HG03457 (cell line): ENCODE results near the gene ARL6IP4.

ENCODE experiments used
- ATAC-seq: cut with Tn5 transposase; IDR thresholded peaks from one replicate; pipeline ENCODE4 v1.9.1; 2021; ENCODE audit warnings: moderate number of reproducible peaks; ENCODE audit not compliant: unreplicated experiment

Gene ARL6IP4

DNA sequence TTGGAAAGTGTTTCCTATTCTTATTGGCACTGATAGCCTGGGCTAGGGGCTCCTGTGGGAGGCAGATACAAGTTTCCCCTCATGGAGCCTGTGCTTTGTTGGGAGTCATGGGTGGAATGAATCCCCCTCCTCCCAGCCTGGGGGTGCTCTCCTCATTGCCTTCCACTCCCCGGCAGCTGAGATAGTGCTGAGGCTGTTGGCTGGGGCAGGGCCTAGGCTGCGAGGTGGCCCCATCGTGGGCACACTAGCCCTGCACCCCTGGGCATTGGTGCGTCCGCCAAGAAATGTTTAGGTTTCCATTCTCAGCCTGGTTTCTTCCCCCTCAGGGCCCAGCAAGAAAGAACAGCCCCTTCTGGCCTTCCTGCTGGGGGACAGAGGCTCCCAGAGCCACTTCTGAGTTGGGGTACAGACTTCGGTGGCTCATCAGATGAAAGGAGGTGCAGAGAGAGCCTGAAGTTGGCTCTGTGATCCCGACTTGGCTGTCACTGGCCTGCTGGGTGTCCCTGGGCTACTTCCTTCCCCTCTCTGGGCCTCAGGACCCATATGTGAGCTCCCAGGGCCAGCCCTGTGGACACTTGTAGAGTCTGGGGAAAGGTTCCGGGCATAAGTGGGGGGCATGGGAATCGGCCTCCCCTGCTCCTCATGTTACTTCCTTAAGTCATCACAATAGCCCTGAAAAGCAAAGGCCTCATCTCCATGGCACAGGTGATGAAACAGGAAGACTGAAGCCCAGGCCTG is 2.7 kb upstream of the ARL6IP4 start:
- ATAC-seq, result no peak

DNA sequence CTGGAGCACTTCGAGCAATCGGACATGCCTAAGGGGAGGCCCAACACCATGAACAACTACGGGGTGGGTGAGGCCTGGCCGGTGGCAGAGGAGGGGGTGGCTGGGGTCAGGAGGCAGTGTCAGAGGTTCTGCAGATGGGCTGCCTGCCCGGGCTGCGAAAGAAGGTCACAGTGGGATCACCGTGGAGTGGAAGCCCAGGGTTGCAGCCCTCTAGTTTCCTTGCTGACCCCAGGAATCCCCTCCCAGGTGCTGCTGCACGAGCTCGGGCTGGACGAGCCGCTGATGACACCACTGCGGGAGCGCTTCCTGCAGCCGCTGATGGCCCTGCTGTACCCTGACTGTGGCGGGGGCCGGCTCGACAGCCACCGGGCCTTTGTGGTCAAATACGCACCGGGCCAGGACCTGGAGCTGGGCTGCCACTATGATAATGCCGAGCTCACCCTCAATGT is 1.9 kb upstream of the ARL6IP4 start:
- ATAC-seq, result no peak

DNA sequence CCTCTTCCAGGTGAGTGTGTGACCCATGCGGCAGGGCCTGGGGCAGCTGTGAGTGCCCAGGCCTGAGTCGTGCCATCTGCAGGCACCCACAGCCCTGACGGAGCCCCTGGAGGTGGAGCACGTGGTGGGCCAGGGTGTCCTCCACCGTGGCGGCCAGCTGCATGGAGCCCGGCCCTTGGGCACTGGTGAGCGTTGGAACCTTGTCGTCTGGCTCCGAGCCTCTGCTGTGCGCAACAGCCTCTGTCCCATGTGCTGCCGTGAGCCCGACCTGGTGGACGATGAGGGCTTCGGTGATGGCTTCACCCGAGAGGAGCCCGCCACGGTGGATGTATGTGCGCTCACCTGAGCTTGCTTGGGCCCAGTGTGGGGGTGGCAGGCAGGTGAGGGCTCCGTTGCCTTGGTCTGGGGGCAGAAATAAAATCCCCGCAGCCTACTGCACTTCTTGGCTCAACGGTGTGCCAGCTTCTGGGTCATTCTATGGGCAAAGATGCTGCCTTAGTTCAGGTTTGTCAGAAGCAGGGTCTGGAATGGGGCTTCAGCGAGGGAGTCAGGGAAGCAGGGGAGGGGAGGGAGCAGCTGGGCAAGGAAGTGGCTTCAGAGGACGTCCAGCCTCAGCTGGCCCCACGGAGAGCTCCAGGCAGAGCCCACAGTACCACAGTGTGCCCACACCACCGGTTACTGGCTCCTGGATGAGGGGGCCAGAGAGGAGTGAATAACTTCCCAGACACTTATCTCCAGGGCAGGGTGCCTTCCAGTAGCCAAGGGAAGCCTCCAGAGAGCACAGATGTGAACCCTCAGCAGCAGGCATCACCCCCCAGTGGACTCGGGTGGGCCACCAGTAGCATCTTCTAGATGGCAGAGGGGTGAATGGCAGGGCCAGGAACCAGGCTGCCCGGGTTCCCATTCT is 1.2 kb upstream of the ARL6IP4 start:
- no peak for ATAC-seq

DNA sequence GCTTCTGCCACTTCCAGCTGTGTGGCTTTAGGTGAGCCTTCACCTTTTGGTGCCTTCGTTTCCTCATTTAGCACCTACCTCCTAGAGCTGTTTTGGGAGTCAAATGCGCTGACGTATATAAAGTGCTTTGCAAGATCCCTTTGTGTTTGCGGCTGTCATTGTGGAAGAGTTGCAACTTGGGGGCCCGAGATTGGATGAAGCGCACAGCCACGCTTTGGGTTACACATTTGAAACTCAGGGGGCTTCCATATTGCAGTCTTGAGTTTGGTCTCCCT is 636 bp upstream of the ARL6IP4 start:
- no peak for ATAC-seq

DNA sequence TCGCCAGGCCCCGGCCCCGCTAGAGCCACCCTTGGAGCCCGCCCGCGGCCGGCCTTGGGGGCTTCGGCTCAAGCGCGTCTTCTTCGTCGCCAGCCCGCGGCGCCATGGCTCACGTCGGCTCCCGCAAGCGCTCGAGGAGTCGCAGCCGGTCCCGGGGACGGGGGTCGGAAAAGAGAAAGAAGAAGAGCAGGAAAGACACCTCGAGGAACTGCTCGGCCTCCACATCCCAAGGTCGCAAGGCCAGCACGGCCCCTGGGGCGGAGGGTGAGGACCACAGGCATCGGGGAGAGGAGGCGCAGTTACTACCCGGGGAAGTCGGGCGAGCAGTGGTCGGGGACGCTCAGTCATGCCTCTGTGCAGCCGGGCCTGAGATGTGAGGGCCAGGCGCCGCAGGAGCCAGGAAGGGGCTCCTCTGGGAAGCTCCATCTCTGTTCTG is 573 bp downstream of the ARL6IP4 start:
- no peak for ATAC-seq

DNA sequence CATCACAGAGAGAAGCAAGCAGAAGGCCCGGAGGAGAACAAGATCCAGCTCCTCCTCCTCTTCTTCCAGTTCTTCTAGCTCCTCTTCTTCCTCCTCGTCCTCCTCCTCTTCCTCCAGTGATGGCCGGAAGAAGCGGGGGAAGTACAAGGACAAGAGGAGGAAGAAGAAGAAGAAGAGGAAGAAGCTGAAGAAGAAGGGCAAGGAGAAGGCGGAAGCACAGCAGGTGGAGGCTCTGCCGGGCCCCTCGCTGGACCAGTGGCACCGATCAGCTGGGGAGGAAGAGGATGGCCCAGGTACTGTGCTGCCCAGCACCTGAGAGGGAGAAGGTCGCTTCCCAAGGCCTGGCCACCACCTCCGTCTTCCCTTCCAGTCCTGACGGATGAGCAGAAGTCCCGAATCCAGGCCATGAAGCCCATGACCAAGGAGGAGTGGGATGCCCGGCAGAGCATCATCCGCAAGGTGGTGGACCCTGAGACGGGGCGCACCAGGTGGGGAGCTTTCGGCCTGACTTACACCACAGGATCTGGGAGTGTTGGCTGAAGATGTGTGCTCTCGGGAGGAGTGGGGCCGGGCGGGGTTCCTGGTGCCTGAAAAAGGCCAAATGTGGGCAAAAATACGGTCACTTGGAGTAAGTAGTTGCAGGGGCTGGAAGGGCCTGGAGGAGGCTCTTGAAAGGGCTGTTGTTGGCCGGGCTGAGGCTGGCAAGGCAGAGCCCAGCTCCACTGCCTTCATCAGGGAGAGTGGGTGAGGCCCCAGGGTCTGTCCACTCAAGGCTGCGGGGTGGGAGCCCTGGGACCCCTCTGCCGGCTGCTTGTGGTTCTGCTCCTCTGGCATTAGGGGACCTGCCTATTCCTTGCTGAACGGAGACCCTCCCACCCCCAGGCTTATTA is 1.4 kb downstream of the ARL6IP4 start:
- ATAC-seq, result no peak

DNA sequence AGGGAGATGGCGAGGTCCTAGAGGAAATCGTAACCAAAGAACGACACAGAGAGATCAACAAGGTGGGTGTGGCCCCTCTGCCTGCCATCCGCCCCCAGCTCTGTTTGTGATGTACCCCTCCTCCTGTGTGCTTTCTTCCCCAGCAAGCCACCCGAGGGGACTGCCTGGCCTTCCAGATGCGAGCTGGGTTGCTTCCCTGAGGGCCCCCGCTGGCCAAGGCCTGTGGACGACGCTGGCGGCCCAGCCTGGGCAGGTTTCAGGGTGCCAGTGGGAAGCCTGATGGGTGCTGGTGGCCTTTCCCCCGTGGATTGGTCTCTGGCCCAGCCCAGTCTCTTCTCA is 2.0 kb downstream of the ARL6IP4 start:
- ATAC-seq, result no peak

DNA sequence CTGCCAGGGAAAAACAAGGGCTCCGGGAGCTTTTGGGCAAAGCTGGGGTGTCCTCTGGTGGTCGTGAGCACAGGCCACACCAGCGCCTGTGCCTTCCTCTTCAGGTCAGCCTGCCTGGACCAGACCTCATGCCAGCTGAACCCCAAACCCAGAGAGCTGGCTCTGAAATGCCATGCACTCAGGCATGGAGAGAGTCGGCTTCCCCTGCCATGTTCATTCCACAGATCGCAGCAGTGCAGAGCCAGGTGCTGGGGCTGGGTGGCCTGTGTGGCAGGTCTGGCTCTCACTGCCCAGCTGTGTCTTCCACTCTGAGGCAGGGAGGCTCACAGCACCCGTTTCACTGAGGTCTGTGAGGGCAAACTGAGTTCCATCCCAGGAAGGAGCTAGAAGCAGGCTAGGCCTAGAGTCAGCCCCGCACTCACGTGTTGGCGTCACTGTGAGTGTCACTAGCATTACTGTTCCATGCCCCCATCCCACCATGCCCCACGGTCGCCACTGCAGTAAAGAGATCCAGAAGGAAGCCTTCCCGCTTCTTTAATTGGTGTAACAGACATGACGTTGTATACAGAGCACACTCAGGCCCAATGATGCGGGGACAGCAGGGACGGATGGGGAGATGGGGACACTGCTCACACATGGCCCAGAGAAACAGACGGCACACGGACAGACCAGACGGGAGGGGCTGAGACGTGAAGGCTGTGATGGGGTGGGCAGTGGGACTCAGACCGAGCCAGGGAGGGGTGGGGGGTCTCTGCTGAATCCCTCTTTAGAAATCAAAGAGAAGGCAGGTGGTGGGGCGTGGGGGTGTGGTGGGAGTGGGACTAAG is 2.7 kb downstream of the ARL6IP4 start:
- ATAC-seq, result no peak

DNA sequence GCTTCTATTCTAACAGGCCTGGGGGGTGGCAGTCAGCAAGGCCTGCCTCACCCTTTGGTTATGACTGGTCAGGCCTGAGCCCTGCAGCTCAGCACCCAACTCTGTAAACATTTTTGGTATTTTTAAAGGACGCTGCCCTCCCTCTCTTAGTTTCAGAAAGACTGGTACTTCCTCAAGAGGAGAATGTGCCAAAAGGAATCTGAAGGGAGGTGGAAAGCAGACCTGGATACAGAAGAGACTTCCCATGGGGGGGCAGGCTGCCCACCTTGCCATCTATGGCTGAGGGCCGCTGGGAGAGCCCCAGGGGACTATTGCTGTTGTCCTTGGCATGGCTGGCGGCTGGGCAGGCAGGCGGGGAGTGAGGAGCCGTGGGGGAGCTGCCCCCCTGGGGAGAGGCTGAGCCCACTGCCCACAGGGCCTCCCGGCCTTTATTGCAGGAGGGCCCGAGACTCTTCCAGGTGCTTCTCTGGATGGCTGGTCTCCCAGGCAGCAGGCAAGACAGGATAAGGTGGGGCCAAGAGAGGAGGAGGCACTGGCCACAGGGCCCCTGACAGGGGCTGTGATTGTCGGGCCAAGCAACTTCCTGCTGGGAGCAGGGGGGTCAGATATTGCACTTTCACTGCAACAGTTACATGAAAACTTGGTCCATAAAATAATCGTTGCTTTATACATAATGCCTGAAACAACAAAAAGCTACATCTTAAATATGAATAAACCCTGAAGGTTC is 3.5 kb downstream of the ARL6IP4 start:
- ATAC-seq, result no peak

DNA sequence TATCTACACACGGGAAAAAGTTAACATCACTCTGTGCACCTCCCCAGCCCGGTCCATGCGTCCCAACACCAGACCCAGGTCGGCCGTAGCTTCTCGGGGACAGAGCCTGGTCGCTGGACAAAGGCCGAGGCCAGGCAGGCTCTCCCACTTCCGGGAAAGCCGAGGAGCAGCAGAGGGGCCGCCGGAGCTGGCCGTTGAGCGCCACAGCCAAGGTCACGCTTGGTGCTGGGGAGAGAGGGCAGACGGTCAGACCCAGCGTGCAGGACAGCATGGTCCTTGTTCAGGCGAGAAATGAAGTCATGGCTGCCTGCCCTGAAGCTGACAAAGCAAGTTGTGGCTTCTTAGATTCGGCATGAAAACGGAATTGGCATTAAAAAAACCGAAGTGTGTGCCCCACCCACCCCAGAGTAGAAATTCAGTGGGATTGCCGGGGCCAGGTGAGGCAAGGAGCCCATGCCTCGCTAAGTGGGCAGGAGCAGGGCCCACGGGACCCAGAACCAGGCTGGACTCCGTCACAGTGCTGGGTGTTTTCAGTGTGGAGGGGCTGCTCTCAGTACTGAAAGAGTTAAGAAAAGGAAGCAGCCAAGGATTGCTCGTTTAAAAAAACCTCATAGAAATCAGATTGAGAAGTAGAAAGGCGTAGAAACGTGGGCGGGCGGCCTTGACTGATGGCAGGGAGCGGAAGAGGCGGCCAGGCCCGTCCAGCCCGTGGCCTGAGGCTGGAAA is 4.3 kb downstream of the ARL6IP4 start:
- no peak for ATAC-seq

DNA sequence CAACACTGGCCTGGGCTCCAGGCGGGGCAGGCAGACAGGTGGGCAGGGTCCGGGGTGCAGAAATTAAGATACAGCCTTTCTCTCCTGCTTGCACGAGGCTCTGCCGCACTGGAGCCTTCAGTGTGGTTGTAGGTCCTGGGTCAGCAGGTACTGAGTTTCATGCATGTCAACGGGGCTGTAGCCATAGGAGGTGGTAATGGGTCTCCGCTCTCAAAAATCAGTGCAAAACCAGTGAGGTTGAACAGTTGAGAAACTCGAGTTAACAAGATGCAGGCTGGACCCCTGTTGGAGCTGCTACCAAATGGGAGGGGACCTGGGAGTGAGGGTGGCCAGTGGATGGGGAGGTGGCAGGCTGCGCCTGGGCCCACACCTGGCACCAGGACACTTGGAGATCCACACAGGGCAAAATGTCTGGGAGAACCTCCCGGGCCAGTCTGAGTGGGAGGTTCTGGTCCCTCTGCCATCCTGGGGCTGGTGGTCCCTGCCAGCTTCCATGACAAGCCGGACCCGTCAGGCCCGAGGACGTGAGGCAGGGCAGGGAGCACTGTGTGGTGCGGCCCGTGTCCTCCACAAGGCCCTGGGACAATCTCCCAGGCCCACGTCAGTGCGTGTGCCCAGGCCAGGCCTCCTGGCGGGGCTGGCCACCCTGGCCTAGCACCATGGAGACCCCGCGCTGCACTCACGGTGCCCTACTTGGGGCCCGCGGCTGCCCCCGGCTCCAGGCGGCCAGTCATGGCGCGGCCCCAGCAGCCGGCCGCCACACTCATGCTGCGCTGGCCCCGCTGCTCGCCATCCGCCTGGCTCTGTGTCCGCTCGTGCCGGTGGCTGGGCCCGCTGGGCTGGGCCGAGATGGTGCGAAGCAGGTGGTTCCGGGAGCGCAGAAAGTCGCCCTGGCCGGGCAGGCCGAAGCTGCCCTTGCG is 5.1 kb downstream of the ARL6IP4 start:
- ATAC-seq, result no peak

DNA sequence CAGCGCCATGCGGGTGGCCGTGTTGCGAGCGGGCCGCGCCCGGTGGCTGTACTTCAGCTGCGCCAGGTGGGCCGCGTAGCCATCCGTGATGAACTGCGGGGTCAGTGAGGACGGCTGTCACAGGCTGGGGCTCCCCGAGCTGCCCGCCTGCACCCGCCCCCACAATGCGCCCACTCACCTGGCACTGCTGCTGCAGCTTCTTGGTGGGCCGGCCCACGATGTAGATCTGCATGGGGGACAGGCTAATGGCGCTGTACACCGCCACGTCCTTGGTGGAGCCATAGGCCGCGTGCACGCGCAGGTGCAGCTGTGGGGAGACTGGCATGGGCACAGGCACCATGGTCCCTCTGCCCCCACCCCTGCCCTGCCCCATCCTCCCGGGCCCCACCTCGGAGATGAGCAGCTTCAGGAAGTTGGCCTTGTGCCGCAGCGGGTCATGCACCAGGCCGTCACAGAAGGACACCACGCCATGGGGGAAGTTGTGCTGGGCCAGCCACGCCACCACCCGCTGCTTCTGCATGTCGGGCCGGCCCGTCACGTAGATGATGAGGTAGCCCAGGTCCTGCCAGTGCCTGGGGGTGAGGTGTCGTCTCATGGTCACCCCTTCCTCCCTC is 5.9 kb downstream of the ARL6IP4 start:
- no peak for ATAC-seq

DNA sequence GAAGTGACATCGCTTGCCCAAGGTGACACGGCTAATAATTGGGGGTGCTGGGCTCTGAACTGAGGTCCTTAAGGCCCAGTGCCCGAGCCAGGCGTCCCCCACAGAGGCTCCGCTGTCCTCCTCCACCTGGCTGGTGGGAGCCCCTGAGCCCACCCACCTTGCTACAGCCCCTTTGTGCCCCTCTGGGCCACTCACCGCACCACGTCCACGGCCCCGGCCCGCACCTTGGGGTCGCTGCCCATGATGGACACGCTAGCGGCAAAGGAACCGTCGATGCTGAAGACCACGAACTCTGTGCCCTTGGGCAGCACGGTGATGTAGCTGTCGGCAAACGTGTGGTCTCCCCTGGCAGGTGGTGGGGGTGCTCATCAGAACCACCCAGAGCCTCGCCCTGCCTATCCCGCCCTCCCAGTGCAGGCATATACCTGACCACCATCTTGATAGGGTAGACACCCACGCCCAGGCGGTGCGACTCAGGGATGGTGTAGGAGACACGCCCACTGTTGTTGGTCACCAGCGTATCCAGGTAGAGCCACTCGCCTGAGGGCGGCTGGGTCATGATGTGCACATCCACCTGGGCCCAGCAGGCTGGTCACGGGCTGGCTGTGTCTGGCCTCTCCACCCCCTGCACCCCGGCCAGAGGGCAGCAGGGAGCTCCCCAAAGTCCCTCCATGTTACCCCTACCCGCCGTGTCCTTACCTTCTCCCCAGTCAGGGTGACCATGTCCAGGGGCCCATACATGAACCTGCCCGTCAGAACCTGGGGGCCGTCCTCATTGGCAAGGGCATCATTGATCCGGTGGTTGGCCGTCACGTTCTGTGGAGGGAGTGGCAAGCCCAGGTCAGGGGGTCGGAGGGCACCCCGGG is 6.8 kb downstream of the ARL6IP4 start:
- ATAC-seq, result no peak

DNA sequence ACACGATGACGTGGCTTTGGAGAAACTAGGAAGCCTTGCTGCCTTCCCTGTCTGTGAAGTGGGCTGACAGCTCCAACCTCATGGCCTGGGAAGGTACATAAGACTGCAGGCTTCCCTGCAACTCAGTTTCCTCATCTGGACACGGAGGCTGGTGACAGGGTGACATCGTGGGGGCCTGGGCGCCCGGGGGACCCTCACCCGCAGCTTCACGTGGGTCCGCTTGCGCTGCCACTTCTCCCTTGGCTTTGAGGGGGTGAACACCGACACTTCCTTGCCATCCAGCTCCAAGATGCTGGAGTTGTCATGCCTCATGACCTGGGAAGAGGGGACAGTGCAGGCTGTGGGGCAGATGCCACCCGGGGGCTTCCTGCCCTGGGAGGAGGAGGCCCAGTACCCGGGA is 7.6 kb downstream of the ARL6IP4 start:
- ATAC-seq, result no peak

DNA sequence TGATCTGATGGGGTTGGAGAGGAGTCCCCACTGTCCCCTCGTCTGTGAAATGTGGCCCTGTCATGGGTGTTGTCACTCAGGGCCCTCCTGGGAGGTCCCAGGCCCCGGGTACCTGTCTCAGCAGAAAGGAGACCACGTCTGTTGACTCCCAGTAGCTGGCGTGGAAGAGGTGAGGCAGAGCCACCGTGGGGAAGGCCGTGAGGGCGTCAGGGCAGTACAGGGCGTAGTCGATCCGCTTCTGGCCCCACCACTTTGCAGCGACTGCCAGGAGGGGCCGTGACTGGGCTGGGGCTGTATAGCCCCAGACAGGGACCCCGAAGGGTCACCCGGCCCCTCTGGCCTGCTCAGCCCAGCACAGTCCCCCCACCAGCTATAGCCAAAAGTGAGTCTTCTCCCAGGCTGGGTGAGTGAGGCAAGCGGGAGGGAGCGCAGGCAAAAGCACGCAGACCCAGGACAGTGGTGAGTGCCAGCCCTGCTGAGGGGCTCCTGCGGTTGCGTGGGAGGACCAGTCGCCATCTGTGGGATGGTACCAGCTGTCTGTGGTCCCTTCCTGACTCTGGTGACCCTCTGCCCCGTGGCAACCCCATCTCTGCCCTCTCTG is 8.2 kb downstream of the ARL6IP4 start:
- ATAC-seq, result no peak

DNA sequence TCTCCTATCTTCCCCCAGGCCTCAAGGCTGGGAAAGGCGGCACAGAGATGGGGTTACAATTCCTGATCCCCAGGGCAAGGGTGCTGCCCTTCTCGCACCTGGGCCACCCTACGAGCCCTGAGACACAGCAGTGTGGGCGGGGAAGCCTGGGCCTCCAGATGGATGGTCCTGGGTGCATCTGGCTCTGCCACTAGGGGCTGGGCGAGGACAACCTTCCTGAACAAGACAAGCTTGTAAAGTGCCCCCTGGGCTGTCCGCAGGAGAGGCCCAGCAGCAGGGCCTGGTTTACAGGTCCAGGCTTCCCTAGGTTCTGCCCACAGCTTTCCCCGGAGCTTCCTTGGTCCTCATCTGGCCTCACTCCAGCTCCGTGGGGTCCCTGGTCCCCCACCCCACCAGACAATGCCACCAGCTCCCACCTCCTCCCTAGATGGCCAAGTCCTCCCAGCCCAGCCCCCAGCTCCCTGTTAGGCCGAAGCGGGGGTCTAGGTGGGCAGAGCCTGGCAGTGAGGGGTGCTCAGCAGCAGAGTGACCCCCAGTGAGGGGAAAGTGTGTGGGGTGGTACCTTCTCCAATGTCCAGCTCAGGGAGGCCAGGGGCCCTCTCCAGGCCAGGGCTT is 8.9 kb downstream of the ARL6IP4 start:
- no peak for ATAC-seq
